Keratinocyte (primary cell): ENCODE data around the gene FBXO41. TPM values are rescaled to one million over a fixed set of nuclear protein-coding genes. Genes with fewer than 3 reads are reported as not detected.

Source experiments
- DNase-seq: peaks from one replicate; pipeline ENCODE4 v3.0.0-alpha.2; 2011; ENCODE audit warnings: low read depth, missing footprints, low spot score
- FAIRE-seq: peaks from 2 replicates; lab custom pipeline; 2011; peaks lifted over from hg19 to GRCh38; lab: Jason Lieb, UNC
- H2AFZ ChIP-seq: 2 replicates; pipeline ENCODE4 v1.6.0; 2012; ENCODE audit warnings: low read length, control low read depth, inconsistent platforms; ENCODE audit not compliant: control insufficient read depth
- H3K27ac ChIP-seq: 2 replicates; pipeline ENCODE4 v1.5.1; 2011; ENCODE audit warnings: low read length; ENCODE audit not compliant: control insufficient read depth, insufficient read depth
- H3K27me3 ChIP-seq: 3 replicates; pipeline ENCODE4 v1.6.0; 2011; ENCODE audit warnings: low read length; ENCODE audit not compliant: control insufficient read depth, insufficient read depth; ENCODE audit errors: extremely low read depth
- H3K36me3 ChIP-seq, 2 experiments: 2 replicates in 1 of 2; 3 replicates in 1 of 2; pipeline ENCODE4 v1.5.1; 2011; ENCODE audit warnings: low read length in 2 of 2, mild to moderate bottlenecking in 1 of 2; ENCODE audit not compliant: control insufficient read depth in 2 of 2, insufficient read depth in 2 of 2; ENCODE audit errors: extremely low read depth in 1 of 2
- H3K4me1 ChIP-seq: 3 replicates; pipeline ENCODE4 v1.5.1; 2011; ENCODE audit warnings: low read length; ENCODE audit not compliant: control insufficient read depth, insufficient read depth; ENCODE audit errors: extremely low read depth
- H3K4me2 ChIP-seq: 3 replicates; pipeline ENCODE4 v1.6.0; 2011; ENCODE audit warnings: low read depth, low read length; ENCODE audit not compliant: control insufficient read depth, insufficient read depth; ENCODE audit errors: extremely low read depth
- H3K4me3 ChIP-seq, 3 experiments: fragments of 200-600 bp in 1 of 3; sonication (generic) in 1 of 3; 2 replicates in 2 of 3; 3 replicates in 1 of 3; pipeline ENCODE4 v1.5.1; 2011 to 2016; ENCODE audit warnings: low read length in 3 of 3, mild to moderate bottlenecking in 3 of 3, control low read depth in 2 of 3, inconsistent platforms in 1 of 3, low read depth in 1 of 3, mixed read lengths in 1 of 3, mixed run types in 1 of 3, moderate library complexity in 1 of 3; ENCODE audit not compliant: control insufficient read depth in 2 of 3, insufficient read depth in 2 of 3; ENCODE audit errors: extremely low read depth in 1 of 3
- H3K79me2 ChIP-seq: 2 replicates; pipeline ENCODE4 v1.6.0; 2012; ENCODE audit warnings: low read length; ENCODE audit not compliant: control insufficient read depth, insufficient read depth
- H3K9ac ChIP-seq: 3 replicates; pipeline ENCODE4 v1.6.0; 2011; ENCODE audit warnings: low read length; ENCODE audit not compliant: control insufficient read depth, insufficient read depth; ENCODE audit errors: extremely low read depth
- H3K9me1 ChIP-seq: 3 replicates; pipeline ENCODE4 v1.6.0; 2011; ENCODE audit warnings: low read length; ENCODE audit not compliant: control insufficient read depth, insufficient read depth; ENCODE audit errors: extremely low read depth
- H3K9me3 ChIP-seq: 2 replicates; pipeline ENCODE4 v1.5.1; 2012; ENCODE audit warnings: low read depth, low read length; ENCODE audit not compliant: control insufficient read depth
- H4K20me1 ChIP-seq: 3 replicates; pipeline ENCODE4 v1.6.0; 2011; ENCODE audit warnings: low read length; ENCODE audit not compliant: control insufficient read depth, insufficient read depth; ENCODE audit errors: extremely low read depth
- CTCF ChIP-seq, 3 experiments: IDR thresholded peaks in 1 of 3; conservative IDR thresholded peaks in 1 of 3; optimal IDR thresholded peaks in 1 of 3; 2 replicates in 2 of 3; 3 replicates in 1 of 3; pipeline versions ENCODE3 to v1.5.1; 2011; ENCODE audit warnings: low read length in 3 of 3, mild to moderate bottlenecking in 3 of 3, moderate library complexity in 2 of 3, control low read depth in 1 of 3, inconsistent platforms in 1 of 3; ENCODE audit not compliant: insufficient read depth in 2 of 3; ENCODE audit errors: extremely low read depth in 1 of 3
- EZH2 ChIP-seq: IDR thresholded peaks from one replicate; pipeline ENCODE4 v1.6.1; 2012; ENCODE audit warnings: inconsistent platforms, mild to moderate bottlenecking, low read length, moderate library complexity
- dilution Hi-C: fragments of 300-500 bp; cut with MboI; formaldehyde crosslinking; loops from one replicate; pipeline ENCODE4 v1.7.0; 2020; ENCODE audit warnings: low sequenced_read_pairs; ENCODE audit not compliant: extremely low pct_ligation_motif_present
- polyA plus RNA-seq, 5 experiments: library from polyadenylated mRNA; depleted of rRNA in 3 of 5; stranded (reverse) in 3 of 5; stranded (forward) in 1 of 5; unstranded in 1 of 5; fragments of >200 nt; gene quantifications; 1 replicate in 1 of 5; 2 replicates in 3 of 5; 3 replicates in 1 of 5; pipeline versions ENCODE4 v1.2.1 to v1.2.3, GENCODE V29; 2011 to 2012; ENCODE audit warnings: missing spikeins in 2 of 5, low read depth in 1 of 5, low replicate concordance in 1 of 5

FBXO41 gene
- polyA plus RNA-seq, 1 donor (not counting 4 experiments of a cell fraction or from before 2014, with no cell fraction given): 4.1 TPM

- Histone ChIP-seq H3K4me2 (no peak overlapping the region), H3K27me3 (peaks cover 63% of the 10 kb centered on the region)
Measured at GRCh38 chr2:73291461-73292315, 7.4 kb upstream of the FBXO41 start.

GRCh38 chr2:73291093-73291460, 6.8 kb upstream of the FBXO41 start:
- H3K27me3 ChIP-seq: peaks cover 66% of the 10 kb centered on the region
- TF ChIP-seq EZH2 (no peak), CTCF (optimal IDR thresholded peaks at IDR 0.05 in 1 of 3, IDR thresholded peaks at IDR 0.05 in 1 of 3, conservative IDR thresholded peaks at IDR 0.05 in 1 of 3; ENCODE audit: extremely low read depth in 1 of 3, insufficient read depth in 2 of 3, low read length in 3 of 3) (no peak)
- H2AFZ ChIP-seq: no peak overlapping the region
- no peaks in the 10 kb centered on the region for H3K36me3 ChIP-seq
- H4K20me1 ChIP-seq: no peaks in the 10 kb centered on the region
- dilution Hi-C loops: no loop called here
- H3K9me1 ChIP-seq: no peaks in the 10 kb centered on the region
- no peaks in the 10 kb centered on the region for H3K4me1 ChIP-seq
- no peak overlapping the region for H3K9ac ChIP-seq
- no peaks in the 10 kb centered on the region for H3K9me3 ChIP-seq
- no peak for DNase-seq
- no peak overlapping the region for H3K4me3 ChIP-seq
- H3K4me2 ChIP-seq: no peak overlapping the region
- no peak for FAIRE-seq
- no peaks in the 10 kb centered on the region for H3K79me2 ChIP-seq
- H3K27ac ChIP-seq: no peak overlapping the region

More at GRCh38 chr2:73291461-73292315, 7.4 kb upstream of the FBXO41 start:
- peak; percentile 87 for TF ChIP-seq EZH2
- TF ChIP-seq CTCF (optimal IDR thresholded peaks at IDR 0.05 in 1 of 3, IDR thresholded peaks at IDR 0.05 in 1 of 3, conservative IDR thresholded peaks at IDR 0.05 in 1 of 3; ENCODE audit: extremely low read depth in 1 of 3, insufficient read depth in 2 of 3, low read length in 3 of 3): no peak
- H4K20me1 ChIP-seq: no peaks in the 10 kb centered on the region
- DNase-seq (no peak), FAIRE-seq (no peak)
- H3K4me1 ChIP-seq: no peaks in the 10 kb centered on the region
- no peak overlapping the region for H3K9ac ChIP-seq
- dilution Hi-C loops: no loop called here
- no peak overlapping the region for H3K4me3 ChIP-seq
- no peaks in the 10 kb centered on the region for H3K9me1 ChIP-seq
- H2AFZ ChIP-seq: no peak overlapping the region
- no peaks in the 10 kb centered on the region for H3K36me3 ChIP-seq
- H3K79me2 ChIP-seq: no peaks in the 10 kb centered on the region
- H3K27ac ChIP-seq: no peak overlapping the region
- H3K9me3 ChIP-seq: no peaks in the 10 kb centered on the region
